GM10847 (cell line): ENCODE measurements around the gene CLDN5.

ENCODE experiments used
- POLR2A ChIP-seq: IDR thresholded peaks from 2 replicates; pipeline ENCODE4 v1.6.1; 2011; ENCODE audit not compliant: insufficient read length; ENCODE audit errors: extremely low read depth

CLDN5 gene

GRCh38 chr22:19480173-19480568 lies 44.0 kb downstream of the CLDN5 start:
- TF ChIP-seq POLR2A, result no peak

- peak; percentile 63 for TF ChIP-seq POLR2A
Observed at GRCh38 chr22:19479355-19480172, 44.6 kb downstream of the CLDN5 start, which contains the start of gene CDC45. TSS of gene CDC45 (plus strand) at chr22:19479920. CDS start at chr22:19479969, 49 bp downstream.

GRCh38 chr22:19478901-19479354 lies 45.3 kb downstream of the CLDN5 start, which contains the start of gene UFD1:
TSS of gene UFD1 (minus strand) at chr22:19479193. CDS start at chr22:19479085, 108 bp downstream.
- peak; percentile 49 for TF ChIP-seq POLR2A

- no peak for TF ChIP-seq POLR2A
Observed at GRCh38 chr22:19478045-19478900, 45.9 kb downstream of the CLDN5 start.

GRCh38 chr22:19477321-19478044 lies 46.7 kb downstream of the CLDN5 start:
- TF ChIP-seq POLR2A, result no peak

GRCh38 chr22:19476023-19476422 lies 48.2 kb downstream of the CLDN5 start:
- no peak for TF ChIP-seq POLR2A

GRCh38 chr22:19473578-19473977 lies 50.6 kb downstream of the CLDN5 start:
- TF ChIP-seq POLR2A, result no peak
